Smooth muscle cell (in vitro differentiated cells): ENCODE data around the gene BBLN. TPM values are rescaled to one million over a fixed set of nuclear protein-coding genes. Genes with fewer than 3 reads are reported as not detected.

ENCODE experiments used
- DNase-seq: peaks from one replicate; lab custom pipeline; 2025; ENCODE audit not compliant: unreplicated experiment; lab: John Stamatoyannopoulos, UW
- H2AFZ ChIP-seq: fragments of 200-600 bp; sonication (generic); 2 replicates; pipeline ENCODE4 v1.6.0; 2016; ENCODE audit warnings: antibody characterized with exemption, low read depth, mild to moderate bottlenecking
- H3F3A ChIP-seq: fragments of 200-600 bp; sonication (generic); 2 replicates; pipeline ENCODE4 v1.6.0; 2017; ENCODE audit warnings: antibody characterized with exemption, low read depth
- H3K27ac ChIP-seq: fragments of 200-600 bp; sonication (generic); 2 replicates; pipeline ENCODE4 v1.5.1; 2016; ENCODE audit warnings: low read depth, mild to moderate bottlenecking
- H3K27me3 ChIP-seq: fragments of 200-600 bp; sonication (generic); 2 replicates; pipeline ENCODE4 v1.6.1; 2016; ENCODE audit warnings: low read depth, mild to moderate bottlenecking
- H3K36me3 ChIP-seq: fragments of 200-600 bp; sonication (generic); 2 replicates; pipeline ENCODE4 v1.5.1; 2016; ENCODE audit warnings: low read depth
- H3K4me1 ChIP-seq: fragments of 200-600 bp; sonication (generic); 2 replicates; pipeline ENCODE4 v1.5.1; 2016; ENCODE audit warnings: low read depth
- H3K4me2 ChIP-seq: fragments of 200-600 bp; sonication (generic); 2 replicates; pipeline ENCODE4 v1.6.0; 2016; ENCODE audit warnings: mild to moderate bottlenecking
- H3K4me3 ChIP-seq: fragments of 200-600 bp; sonication (generic); 2 replicates; pipeline ENCODE4 v1.5.1; 2016; ENCODE audit warnings: mild to moderate bottlenecking
- H3K79me2 ChIP-seq: fragments of 200-600 bp; sonication (generic); 2 replicates; pipeline ENCODE4 v1.6.0; 2016; ENCODE audit warnings: low read depth, mild to moderate bottlenecking
- H3K9ac ChIP-seq: fragments of 200-600 bp; sonication (generic); 2 replicates; pipeline ENCODE4 v1.6.0; 2016; ENCODE audit warnings: low read depth
- H3K9me3 ChIP-seq: fragments of 200-600 bp; sonication (generic); replicated peaks from 2 replicates; pipeline ENCODE4 v1.5.1; 2016; ENCODE audit warnings: low read depth
- H4K20me1 ChIP-seq: fragments of 200-600 bp; sonication (generic); 2 replicates; pipeline ENCODE4 v1.6.0; 2016; ENCODE audit warnings: low read depth
- CTCF ChIP-seq: fragments of 200-600 bp; sonication (generic); IDR thresholded peaks from 2 replicates; pipeline ENCODE4 v1.5.1; 2017; ENCODE audit warnings: borderline replicate concordance, mild to moderate bottlenecking, antibody characterized with exemption; ENCODE audit not compliant: insufficient read depth, poor library complexity, severe bottlenecking
- WGBS: methylation state at CpG from one replicate; pipeline ENCODE4 v1.1.7; 2016; ENCODE audit warnings: low lambda C conversion rate; 5-methylcytosine and 5-hydroxymethylcytosine counted together
- polyA plus RNA-seq: library from polyadenylated mRNA; unstranded; fragments of >200 nt; fragmentation: Nextera tagmentation; extraction: Ambion mirVana; gene quantifications from 2 replicates; pipeline ENCODE4 v1.2.1, GENCODE V29; 2016
- total RNA-seq: library from RNA; depleted of rRNA; stranded (reverse); fragments of >200 nt; gene quantifications from 2 replicates; pipeline ENCODE4 v1.2.3, GENCODE V29; 2014

The BBLN gene
- total and polyA plus RNA-seq, 2 experiments from 2014 or later, result 133 to 229 TPM

- Histone ChIP-seq H3K27ac (no peak overlapping the region), H3K4me1 (peaks cover 14% of the 10 kb centered on the region), H3K4me2 (no peak overlapping the region), H3K36me3 (no peaks in the 10 kb centered on the region), H4K20me1 (peaks cover 38% of the 10 kb centered on the region), H3K27me3 (no peaks in the 10 kb centered on the region), H3K4me3 (no peak overlapping the region), H2AFZ (no peak overlapping the region), H3K9ac (no peak overlapping the region), H3K79me2 (peaks cover 5% of the 10 kb centered on the region), H3F3A (peaks cover 3% of the 10 kb centered on the region), H3K9me3 (no peaks in the 10 kb centered on the region)
- no peak for DNase-seq
- 88% methylated on average over 15 of the region's 15 CpGs for WGBS
- no peak for TF ChIP-seq CTCF
Measured at GRCh38 chr9:128206916-128207910, 47.1 kb downstream of the BBLN start.

GRCh38 chr9:128208386-128208785 is 48.3 kb downstream of the BBLN start:
- 90% methylated on average over 7 of the region's 7 CpGs for WGBS
- H3F3A ChIP-seq, result no peaks in the 10 kb centered on the region
- H4K20me1 ChIP-seq, result peaks cover 38% of the 10 kb centered on the region
- no peak overlapping the region for H3K27ac ChIP-seq
- H3K4me1 ChIP-seq, result peaks cover 9% of the 10 kb centered on the region
- no peak overlapping the region for H3K4me3 ChIP-seq
- no peak overlapping the region for H3K9ac ChIP-seq
- no peak for TF ChIP-seq CTCF
- H3K36me3 ChIP-seq, result no peaks in the 10 kb centered on the region
- no peak overlapping the region for H2AFZ ChIP-seq
- DNase-seq, result no peak
- no peak overlapping the region for H3K4me2 ChIP-seq
- H3K27me3 ChIP-seq, result no peaks in the 10 kb centered on the region
- H3K79me2 ChIP-seq, result peaks cover 5% of the 10 kb centered on the region
- H3K9me3 ChIP-seq, result no peaks in the 10 kb centered on the region

- Histone ChIP-seq H3K27ac (no peak overlapping the region), H3F3A (no peaks in the 10 kb centered on the region), H3K4me1 (peaks cover 9% of the 10 kb centered on the region), H3K9me3 (no peaks in the 10 kb centered on the region), H3K79me2 (peaks cover 5% of the 10 kb centered on the region), H3K4me3 (no peak overlapping the region), H3K9ac (no peak overlapping the region), H4K20me1 (peaks cover 38% of the 10 kb centered on the region), H2AFZ (no peak overlapping the region), H3K36me3 (no peaks in the 10 kb centered on the region), H3K4me2 (no peak overlapping the region), H3K27me3 (no peaks in the 10 kb centered on the region)
- 92% methylated on average over 15 of the region's 15 CpGs for WGBS
- no peak for DNase-seq
- TF ChIP-seq CTCF, result no peak
Measured at GRCh38 chr9:128208946-128209669, 49.0 kb downstream of the BBLN start.
